NCI-H1092 (cell line): ENCODE data around the gene HIGD2A.
"Not testable (repeated sequence)": the region's sequence is repeated elsewhere in the genome, so short reads cannot be mapped to it uniquely, and the experiment has no call there.

Experiments used
- DNase-seq: peaks from one replicate; lab custom pipeline; 2025; lab: John Stamatoyannopoulos, UW

Gene HIGD2A

DNA sequence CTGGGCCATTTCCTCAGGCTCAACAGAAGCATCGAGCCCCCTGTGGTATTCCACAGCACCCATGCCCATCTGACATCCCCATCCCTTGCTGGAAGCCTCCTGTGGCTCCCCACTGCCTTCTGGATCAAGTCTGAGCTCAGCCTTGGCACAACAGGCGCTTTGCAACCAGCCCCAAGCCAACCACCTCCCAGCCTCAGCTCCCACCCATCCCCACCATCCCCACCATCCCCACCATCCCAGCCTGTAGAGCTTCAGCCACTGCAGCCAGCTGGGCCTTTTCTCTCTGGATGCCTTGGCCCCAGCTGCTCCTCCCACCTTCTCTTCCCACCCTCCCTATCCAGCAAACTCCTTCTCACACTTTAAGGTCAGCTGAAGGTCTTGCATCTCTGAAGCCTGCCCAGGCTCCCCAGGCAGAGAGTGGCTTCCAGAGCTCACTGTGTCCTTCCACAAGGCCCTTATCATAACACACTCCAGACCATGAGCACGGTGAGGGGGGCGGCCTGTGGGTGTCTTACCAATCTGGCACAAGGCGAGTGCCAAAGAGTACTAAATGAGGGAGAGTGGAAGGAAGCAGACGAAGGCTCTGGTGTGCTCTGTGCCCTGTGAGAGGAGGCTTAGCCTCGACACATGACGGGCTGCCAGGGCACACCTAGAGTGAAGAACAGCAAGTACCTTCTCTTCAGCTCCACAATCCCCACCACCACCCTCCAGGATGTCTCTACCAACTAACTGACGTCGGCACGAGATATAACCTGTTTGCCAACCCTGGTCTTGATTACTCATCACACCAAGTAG is 6.5 kb downstream of the HIGD2A start:
- no peak for DNase-seq

GRCh38 chr5:176396330-176396729 is 7.8 kb downstream of the HIGD2A start:
- no peak for DNase-seq

GRCh38 chr5:176397736-176398420 is 9.3 kb downstream of the HIGD2A start:
- DNase-seq, result no peak

DNA sequence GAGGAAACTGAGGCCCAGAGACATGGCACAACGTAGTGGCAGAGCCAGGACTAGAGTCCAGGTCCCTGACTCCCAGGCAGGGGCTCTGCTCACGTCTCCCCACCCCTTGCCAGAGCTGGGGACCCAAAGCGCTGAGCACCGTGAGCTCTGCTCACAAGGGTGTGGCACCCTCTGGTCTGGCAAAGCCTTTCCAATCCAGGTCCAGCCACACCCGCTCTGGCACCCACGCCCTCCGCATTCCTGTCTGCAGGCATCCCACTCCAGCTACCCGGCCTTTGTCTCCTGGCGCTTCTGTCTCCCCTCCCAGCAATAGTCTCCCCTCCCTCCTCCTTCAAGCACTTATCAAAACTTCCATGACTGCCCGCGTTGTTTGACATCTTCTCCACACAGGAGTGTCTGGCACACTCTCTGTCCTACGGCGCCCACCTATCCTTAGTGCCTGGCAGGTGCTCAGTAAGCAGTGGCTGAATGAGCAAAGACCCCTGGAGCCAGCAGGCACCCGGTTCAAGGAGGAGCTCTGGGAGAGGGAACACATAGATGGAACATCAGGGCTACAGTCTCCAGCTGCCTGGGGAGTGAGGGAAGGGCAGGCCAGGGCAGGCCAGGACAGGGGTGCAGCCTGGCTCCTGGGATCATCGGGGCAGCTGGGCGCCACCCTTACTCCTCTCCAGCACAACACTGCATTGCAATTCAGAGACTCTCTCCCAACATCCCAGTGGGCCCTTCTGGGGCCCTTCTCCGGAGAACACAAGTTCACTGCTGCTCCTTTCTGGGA is 12.0 kb downstream of the HIGD2A start:
- no peak for DNase-seq

DNA sequence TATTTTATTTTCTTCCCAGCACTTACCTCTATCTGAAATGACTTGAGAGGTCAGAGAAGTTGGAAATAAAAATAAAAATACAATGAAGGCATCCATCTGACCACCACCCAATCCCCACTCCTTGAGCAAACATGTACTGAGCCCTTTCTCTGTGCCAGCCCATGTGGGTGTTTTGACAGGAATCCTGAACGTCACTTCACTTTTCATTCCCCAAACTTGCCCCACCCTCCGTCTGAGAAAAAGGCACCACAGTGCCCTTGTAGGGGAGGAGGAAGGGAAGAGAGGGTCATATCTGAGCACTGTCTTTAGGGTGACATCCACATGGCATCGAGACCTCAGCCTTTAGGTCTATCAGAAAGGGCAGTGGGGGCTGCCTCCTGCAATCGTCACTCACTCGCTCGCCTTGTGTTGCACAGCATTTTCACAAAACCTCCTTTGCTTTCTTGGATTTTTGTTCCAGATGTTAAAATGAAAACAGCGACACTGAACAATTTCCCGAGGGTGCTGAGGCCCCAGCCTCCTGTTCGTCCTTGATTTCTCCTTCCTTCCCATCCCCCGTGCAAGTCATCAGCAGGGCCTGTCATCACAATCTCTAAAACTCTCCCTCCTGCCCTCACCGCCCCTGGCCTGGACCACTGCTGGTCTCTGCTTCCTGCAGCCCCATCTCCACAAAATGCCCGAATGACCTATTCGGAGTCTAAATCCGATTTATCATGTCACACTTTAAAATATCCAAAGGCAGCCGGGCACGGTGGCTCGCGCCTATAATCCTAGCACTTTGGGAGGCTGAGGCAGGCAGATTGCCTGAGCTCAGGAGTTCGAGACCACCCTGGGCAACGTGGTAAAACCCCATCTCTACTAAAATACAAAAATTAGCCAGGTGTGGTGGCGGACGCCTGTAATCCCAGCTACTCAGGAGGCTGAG is 13.0 kb downstream of the HIGD2A start:
- DNase-seq, result no peak

DNA sequence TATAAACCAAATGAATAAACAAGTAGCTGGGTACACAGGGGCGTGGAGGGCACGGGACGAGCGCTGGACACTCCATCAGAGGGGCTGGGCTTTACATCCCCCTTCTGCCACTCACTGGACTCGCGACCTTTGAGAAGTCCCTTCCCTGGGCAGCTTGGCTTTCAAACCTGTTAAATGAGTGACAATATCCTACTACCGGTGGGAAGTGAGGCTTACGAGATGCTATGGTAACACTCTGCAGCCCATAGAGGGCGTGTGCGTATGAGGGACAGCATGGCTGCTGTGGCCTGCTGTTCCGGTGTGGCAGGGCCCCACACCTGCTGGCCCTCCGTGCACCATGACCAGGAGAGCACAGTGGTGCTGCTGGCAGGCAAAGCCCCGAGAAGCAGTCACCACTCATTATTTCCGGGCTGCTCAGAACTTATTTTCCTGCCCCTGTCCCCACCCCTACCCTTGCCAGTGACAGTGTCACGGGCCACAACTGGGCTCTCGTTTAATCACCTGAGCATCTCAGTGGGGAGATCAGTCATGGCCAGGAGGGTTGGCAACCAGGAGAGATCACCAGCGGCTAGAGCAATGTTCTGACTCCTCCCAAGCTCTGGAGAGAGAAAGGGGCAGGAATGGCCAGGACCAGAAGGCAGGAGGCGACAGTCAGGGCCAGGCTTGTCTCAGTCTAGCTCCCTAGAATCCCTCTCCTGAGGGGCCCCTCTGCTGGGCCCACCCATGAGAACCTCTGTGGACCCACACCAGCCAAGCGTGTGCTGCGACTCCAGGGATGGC is 17.3 kb downstream of the HIGD2A start:
- no peak for DNase-seq

DNA sequence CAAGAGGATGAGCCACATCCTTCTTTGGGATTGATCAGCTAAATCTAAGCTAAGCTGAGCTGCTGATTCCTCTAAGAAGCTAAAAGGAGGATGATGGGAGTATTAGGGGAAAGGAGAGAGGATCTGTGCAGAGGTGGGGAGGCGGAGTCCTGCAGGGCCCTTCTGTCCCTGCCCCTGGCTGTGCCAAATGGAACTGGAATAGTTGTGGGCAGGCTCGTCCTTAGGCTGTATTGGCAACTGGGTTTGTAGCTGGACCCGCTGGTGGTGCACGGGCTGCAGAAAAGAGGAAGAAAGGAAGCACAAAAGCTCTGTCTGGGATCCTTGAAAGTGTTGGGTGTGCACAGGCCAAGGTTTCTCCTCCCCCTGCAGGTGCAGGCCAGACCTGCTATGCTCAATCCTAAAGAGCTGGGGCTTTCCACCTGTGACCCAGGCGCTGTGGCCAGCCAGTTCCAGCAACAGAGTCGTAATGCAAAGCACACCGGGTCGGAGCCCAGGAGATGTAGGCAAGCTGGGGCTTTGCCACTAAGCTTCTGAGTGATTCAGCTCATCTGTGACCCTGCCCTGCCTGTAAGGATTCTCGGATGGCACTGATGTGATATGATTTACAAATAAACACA is 18.0 kb downstream of the HIGD2A start:
- DNase-seq, result no peak

GRCh38 chr5:176407456-176408251 is 19.1 kb downstream of the HIGD2A start:
- no peak for DNase-seq

GRCh38 chr5:176408252-176408573 is 19.7 kb downstream of the HIGD2A start:
- DNase-seq, result not testable (repeated sequence)

DNA sequence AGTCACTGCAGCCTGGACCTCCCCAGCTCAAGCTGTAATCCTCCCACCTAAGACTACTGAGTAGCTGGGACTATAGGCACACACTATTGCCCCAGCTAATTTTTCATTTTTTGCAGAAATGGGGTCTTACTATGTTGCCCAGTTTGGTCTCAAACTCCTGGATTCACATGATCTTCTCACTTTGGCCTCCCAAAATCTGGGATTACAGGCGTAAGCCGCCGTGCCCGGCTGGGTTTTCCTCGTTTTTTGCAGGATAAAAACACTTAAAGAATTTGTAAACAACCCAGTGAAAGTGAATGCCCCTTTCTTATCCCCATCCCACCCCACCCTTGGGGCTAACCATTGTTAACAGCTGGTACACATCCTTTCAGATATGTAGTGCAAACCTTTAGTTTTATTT is 20.0 kb downstream of the HIGD2A start:
- DNase-seq, result no peak

DNA sequence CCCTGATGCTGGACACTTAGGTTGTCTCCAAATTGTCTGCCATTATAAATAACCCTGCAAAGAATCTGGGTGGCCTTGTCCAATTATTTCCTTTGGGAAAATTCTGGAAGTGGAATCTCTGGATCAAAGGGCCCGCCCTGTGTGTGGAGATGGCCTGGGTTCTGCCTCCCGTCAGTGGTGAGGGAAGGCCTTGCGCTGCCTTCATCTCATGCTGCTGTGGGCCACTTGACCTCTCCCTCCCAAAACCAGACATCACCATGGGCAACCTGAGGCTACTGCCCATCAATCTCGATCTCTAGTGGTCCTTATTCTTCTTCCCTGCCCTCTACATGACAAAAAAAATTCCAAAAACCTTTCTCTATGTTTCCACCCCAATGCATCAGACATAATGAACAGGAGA is 21.2 kb downstream of the HIGD2A start:
- no peak for DNase-seq

- DNase-seq, result no peak
Observed at GRCh38 chr5:176410486-176411180, 22.1 kb downstream of the HIGD2A start.

- no peak for DNase-seq
Observed at GRCh38 chr5:176412517-176413254, 24.1 kb downstream of the HIGD2A start.

DNA sequence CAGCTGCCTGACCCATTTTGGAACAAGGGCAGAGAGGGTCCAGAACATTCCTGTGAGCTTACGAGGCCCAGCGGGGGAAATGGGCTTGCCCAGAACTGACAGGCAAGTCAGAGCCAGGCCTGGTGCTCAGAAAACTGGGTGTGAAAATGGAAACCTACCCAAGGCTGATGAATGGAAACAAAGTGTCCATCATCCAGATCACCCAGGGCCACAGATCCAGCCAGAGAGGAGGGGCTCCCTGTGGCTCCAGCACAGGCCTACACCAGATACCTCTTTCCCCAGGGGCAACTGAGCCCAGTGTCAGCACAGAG is 24.7 kb downstream of the HIGD2A start:
- no peak for DNase-seq

DNA sequence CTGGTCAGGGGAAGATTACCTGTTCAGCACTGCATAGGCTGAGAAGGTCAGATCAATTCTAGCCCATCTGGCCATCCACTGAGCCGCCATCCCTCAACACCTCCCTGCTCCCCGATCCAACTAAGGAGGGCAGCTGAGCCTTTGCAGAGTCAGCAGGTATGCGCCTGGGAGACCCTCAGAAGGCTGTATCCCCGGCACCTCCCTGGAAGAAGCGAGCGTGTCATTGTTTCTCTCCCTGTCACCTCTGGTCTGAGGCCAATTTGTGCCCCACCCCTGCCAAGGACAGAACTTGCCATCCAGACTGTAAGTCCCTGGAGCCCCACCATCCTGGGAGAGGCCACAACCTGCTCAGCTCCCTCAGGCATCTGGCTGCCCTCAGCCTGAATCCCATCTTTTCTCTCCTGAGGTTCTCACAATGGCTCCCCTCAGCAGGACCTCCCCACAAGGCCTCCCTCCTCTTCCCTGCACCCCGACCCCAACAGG is 25.2 kb downstream of the HIGD2A start:
- DNase-seq, result no peak

DNA sequence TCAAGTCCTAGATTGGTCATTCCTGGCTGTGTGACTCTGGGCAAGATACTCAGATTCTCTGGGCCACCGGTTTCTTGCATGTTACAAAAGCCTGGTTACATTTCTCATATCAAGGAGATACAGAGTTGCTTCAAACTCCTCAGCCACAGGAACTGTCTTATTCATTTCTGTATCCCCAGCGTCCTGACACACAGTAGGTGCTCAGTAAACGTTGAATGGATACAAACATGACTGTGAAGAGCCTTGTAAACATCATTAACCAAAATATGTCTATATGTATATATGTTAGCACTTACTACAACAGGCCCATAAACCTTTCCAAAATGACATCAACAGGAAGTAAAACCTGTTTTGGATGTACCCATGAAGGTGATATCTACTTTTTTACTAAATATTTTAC is 26.2 kb downstream of the HIGD2A start:
- DNase-seq, result no peak

GRCh38 chr5:176415240-176415951 is 26.8 kb downstream of the HIGD2A start:
- DNase-seq, result no peak
